HG03354 (cell line): Measurements from ENCODE around the gene DNAJC16.
A peak's percentile ranks its signal among the peaks of the same experiment; 100 is the strongest.
"Not testable (repeated sequence)": the region's sequence is repeated elsewhere in the genome, so short reads cannot be mapped to it uniquely, and the experiment has no call there.

Experiments used
- ATAC-seq: cut with Tn5 transposase; IDR thresholded peaks from one replicate; pipeline ENCODE4 v1.9.1; 2021; ENCODE audit warnings: mild to moderate bottlenecking; ENCODE audit not compliant: unreplicated experiment, poor library complexity, severe bottlenecking

The DNAJC16 gene

DNA sequence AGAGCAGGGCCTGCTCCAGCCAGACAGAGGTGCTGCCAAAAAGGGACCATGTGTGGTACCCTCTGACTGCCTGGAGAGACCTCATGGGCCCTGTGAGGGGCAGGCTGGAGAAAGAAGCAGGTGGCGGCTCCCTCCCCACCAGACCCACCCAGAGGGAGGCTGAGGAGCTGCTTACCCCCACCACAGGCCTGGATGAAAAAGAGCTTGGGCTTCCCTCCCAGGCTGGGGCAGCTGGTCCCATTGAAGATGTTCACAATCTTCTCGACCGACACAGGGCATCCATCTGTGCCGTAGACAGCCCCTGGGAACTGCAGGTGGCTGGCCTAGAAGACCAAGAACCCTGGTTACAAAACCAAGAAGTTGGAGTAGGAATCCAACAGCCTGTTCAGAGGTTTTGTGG is 22.2 kb upstream of the DNAJC16 start:
- no peak for ATAC-seq

DNA sequence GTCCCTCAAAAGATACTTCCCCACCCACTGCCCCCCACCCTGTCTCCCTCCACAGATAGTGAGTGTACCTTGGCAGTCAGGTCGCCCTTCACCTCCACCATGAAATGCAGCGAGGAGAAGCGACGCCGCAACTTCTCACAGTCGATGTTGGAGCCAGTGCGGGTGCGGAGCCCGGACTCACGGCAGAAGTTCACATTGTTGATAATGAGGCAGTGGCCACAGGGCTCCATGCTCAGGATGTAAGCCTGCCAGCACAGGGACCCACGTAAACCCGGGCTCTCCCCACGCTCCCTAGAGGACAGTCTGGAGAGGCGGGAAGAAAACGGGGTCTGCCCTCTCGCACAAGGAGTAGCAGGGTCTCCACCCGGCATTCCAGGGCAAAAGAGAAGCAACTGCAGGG is 19.8 kb upstream of the DNAJC16 start:
- ATAC-seq = no peak

GRCh38 chr1:15507278-15507677 is 19.4 kb upstream of the DNAJC16 start:
- ATAC-seq = no peak

- ATAC-seq = no peak
Measured at GRCh38 chr1:15508700-15509487, 17.8 kb upstream of the DNAJC16 start.

DNA sequence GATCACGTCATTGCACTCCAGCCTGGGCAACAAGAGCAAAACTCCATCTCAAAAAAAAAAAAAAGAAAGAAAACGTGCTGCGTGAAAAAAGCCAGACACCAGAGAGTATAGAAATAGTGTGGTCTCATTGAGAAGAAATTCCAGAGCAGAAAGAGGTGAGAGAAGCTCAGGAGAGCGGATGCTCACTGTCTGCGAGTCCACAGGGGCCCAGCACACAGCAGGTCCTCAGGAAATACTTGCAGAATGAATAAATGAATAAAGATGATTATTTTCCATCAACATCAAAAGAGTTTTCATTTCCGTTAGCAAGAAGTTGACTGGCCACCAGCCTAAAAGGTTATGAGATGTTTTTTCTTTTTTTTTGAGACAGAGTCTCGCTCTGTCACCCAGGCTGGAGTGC is 17.1 kb upstream of the DNAJC16 start:
- no peak for ATAC-seq

DNA sequence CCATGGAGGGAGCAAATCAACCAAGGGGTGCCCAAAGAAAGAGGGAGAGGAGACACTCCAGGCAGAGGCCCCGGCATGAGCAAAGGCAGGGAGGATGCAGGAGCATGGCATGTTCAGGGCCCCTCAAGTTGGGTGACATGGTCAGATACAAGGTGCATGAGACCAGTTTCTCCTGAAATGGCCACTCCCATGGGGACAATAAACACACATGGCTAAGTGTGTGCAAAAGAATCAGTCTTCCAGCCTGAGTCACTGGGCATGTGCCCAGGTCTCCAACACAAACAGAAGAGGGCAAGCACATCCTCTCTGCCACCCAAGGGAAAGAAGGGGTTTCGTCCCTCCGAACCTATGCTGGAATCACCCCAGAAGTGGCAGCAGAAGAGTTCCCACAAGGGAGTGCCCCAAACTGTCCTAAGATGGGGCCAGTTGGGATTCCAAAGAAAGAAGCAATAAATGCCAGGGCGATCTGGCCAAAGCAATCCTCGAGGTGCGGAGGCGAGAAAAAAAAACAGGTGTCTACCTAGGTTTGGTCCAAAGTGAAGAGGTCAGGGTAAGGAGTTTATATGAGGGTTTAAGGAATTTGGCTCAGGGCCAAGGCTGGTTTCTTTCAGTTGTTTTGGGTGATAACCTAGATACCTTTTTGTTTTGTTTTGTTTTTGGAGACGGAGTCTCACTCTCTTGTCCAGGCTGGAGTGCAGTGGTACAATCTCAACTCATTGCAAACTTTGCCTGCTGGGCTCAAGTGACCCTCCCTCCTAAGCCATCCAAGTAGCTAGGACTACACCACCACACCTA is 15.8 kb upstream of the DNAJC16 start:
- no peak for ATAC-seq

DNA sequence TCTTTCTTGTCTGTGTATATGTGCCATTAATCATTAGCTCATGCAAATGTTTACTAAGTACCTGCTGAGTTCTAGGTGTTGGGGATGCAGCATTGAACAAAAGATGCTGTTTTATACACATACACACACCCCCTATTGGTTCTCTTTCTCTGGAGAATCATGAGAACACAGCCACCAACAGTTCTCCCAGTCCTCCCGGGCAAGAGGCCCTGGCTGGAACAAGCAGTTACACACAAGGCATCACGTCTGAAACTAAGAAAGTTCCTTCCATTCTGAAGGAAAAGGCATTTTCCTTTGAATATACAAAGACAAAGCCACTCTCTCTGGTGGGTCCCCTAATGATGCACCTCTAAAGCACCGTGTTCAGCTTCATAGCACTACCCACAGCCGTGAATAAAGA is 13.5 kb upstream of the DNAJC16 start:
- ATAC-seq = no peak

- no peak for ATAC-seq
Measured at GRCh38 chr1:15513919-15514318, 12.7 kb upstream of the DNAJC16 start.

DNA sequence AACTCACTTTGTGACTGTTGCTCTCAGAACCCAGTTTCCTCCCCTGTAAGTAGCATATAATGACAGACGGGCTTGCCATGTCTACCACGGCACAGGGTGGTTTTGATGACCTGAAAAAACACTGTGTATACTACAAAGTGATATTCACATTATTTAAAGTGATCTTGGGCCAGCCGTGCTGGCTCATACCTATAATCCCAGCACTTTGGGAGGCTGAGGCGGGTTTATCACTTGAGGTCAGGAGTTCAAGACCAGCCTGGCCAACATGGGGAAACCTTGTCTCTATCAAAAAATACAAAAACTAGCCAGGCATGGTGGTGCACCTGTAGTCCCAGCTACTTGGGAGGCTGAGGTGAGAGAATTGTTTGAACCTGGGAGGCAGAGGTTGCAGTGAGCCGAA is 12.1 kb upstream of the DNAJC16 start:
- ATAC-seq = not testable (repeated sequence)

GRCh38 chr1:15515022-15515663 is 11.5 kb upstream of the DNAJC16 start:
- no peak for ATAC-seq

DNA sequence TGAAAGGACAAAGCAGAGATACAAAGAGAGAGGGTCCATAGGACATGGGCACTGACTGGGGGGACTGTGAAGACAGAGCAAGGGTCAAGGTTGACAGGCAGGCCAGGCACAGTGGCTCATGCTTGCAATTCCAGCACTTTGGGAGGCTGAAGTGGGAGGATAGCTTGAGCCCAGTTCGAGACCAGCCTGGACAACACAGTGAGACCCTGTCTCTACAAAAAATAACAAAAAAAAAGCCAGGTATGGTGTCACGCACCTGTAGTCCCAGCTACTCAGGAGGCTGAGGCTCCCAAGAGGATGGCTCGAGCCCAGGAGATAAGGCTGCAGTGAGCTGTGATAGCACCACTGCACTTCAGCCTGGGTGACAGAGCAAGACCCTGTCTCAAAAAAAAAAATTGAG is 7.0 kb upstream of the DNAJC16 start:
- ATAC-seq = no peak

- not testable (repeated sequence) for ATAC-seq
Measured at GRCh38 chr1:15521206-15521906, 5.3 kb upstream of the DNAJC16 start.

DNA sequence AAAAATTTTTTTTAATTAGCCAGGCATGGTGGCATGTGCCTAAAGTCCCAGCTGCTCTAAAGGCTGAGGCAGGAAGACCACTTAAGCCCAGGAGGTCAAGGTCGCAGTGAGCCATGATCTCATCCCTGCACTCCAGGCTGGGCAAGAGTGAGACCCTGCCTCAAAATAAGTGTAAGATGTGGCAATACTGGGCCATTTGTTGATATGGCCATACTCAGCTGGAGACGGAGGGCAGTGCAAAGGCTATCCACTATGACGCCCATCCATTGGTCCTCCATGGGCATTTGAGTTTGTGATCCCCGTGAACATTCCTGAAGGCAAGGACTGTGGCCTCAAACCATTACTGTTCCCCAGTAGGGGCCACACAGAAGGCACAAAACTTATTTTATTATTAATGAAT is 4.1 kb upstream of the DNAJC16 start:
- no peak for ATAC-seq

DNA sequence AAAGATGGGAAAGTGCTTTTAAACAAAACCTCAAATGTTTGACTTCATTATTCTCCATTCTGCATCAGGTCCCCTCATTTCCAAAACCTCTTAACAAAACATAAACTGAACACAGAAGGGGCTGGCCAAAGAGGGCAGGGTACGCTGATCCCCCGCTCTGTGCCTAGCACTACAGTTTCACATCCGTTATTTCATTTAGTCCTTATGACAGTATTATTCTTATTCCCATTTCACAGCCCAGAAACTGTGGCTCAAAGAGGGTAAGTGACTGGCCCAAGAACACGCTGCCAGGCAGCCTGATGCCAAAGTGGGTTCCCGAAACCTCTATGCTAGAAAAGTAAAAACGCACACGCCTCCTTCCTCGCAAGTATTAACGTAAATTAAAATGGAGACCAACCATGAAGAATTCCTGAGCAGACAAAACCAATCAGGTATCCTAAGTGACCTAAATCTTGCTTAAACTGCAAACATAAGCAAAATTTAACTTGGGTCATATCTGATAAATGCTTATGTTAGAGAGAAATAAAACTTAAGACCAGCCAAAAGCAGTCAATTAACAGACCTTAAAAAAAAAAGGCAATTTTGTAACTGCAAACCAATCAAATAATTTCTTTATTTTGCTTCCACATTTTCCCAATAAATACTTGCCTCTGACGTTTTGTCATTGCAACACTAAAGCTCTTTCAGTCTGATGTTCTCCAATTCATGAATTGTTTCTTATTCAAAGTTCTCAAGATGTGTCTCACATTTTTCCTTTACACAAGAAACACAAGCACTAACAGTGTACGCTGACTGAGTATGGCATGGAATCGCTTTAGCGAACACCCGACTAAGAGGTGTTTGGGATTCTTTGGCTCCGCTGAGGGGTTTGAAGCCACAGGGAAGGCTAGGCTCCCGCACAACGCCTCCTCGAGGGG is 3.3 kb upstream of the DNAJC16 start:
- no peak for ATAC-seq

DNA sequence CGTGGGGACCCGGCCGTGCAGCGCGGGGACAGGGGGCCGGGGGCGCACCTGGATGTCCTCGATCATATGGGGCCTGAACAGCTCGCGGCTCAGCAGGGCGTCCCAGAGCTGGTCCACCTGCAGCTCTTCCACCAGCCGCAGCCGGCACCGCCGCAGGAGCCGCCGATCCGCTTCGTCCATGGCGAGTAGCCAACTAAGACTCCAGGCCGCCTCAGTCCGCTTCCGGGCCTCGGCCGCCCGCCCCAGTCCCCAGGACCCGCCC is 2.7 kb upstream of the DNAJC16 start, which contains the start of gene CASP9:
TSS of gene CASP9 (minus strand) at position 195 of the 262 bp plus-strand sequence. CDS start at position 180, 15 bp downstream.
- ATAC-seq = no peak

DNA sequence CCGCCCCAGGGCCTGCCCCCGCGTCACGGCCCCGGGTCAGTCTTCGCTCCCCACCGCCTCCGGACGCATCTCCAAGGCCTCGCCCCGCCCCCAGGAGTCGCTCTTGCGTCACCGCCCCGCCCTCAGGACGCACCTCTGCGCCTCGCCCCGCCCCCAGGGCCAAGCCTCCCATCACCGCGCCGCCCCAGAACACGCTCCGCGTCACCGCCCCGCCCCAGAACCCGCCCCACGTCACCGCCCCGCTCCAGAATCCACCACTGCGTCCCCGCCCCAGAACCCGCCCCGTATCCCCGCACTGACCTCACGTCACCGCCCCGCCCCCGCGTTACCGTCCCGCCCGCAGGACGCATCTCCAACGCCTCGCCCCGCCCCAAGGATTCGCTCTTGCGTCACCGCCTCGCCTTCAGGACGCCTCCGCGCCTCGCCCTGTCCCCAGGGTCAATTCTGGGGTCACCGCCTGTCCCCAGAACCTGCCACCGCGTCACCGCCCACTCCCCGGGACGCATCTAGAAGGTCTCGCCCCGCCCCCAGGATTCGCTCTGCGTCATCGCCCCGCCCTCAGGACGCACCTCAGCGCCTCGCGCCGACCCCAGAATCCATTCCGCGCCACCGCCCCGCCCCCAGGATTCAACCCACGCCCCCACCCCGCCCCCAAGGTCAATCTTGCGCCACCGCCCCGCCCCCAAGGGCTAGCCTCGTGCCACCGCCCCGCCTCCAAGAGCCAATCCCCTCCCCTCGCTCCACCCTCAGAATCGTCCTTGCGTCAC is 2.2 kb upstream of the DNAJC16 start:
- peak; percentile 47 for ATAC-seq

DNA sequence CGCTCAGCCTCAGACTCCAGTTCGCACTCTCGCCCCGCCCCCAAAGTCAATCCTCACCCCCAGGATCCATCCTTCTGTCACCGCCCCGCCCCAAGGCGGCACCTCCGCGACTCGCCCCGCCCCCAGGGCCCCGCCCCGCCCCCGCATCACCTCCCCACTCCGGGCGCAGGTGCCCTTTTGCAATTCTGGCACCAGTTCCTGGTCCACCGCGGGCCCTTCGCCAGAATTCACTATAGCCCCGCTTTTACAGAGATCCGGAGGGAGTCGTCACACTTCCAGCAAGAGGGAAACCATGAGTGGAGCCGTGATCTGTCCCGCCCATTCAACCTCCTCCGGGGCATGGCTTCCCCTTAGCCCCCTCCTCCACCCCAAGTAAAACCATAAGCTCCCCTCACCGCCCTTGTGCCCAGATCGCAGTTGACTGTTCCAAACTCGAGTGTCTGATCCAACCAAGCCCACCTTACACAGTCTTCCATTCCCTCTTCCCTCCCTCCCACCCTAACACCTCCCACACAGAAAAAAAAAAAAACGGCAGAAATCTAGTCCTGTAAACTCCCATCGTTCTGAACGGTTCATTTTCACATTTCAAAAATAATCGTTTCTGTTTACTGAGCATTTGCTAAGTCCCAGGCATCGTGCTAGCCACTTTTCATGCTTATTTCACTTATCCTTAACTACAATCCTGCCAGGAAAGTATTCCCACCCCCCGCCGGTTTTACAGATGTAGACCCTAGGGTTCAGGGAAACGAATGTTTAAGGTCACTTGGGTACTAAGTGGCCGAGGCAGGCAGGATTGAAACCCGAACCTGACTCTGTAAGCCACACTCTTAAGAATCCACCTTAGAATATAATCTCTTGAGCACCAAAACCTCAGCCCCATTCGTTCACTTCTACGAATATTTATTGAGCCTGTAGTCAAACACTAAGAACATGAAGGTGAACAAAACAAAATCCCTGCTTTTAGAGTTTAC is 1.3 kb upstream of the DNAJC16 start:
- peak; percentile 2 for ATAC-seq
